ENCODE data around the gene ATG2B.

DNA sequence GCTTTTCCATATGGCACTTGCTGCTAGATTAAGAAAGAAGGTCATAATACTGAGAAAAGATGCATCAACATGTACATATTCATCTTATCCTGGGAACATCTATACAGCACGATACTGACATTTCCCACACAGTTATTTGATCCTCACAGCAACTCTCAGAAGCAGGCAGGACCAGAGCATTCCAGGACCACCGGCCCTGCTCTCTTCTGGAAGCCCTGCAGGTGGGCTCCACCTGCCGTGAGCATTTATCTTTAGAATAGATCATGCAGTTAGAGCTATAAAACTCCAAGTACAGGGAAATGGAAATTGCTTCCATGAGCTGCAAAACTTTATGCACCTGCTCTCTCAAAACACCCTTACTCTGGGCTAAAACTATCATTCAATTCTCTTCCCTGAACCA is 112.7 kb downstream of the ATG2B start:
- TF ChIP-seq, protein P1, sequence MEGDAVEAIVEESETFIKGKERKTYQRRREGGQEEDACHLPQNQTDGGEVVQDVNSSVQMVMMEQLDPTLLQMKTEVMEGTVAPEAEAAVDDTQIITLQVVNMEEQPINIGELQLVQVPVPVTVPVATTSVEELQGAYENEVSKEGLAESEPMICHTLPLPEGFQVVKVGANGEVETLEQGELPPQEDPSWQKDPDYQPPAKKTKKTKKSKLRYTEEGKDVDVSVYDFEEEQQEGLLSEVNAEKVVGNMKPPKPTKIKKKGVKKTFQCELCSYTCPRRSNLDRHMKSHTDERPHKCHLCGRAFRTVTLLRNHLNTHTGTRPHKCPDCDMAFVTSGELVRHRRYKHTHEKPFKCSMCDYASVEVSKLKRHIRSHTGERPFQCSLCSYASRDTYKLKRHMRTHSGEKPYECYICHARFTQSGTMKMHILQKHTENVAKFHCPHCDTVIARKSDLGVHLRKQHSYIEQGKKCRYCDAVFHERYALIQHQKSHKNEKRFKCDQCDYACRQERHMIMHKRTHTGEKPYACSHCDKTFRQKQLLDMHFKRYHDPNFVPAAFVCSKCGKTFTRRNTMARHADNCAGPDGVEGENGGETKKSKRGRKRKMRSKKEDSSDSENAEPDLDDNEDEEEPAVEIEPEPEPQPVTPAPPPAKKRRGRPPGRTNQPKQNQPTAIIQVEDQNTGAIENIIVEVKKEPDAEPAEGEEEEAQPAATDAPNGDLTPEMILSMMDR (IDR thresholded peaks at IDR 0.05) = no peak
- TF ChIP-seq POLR2A (IDR thresholded peaks at IDR 0.05) = no peak
